ENCODE data around the gene CYFIP2.

CYFIP2 gene

GRCh38 chr5:157288405-157289163 lies 22.7 kb downstream of the CYFIP2 start:
- no peak for DNase-seq (ENCODE audit: low read depth)

GRCh38 chr5:157289164-157289819 lies 23.4 kb downstream of the CYFIP2 start:
- DNase-seq (ENCODE audit: low read depth), result no peak

GRCh38 chr5:157290156-157290980 lies 24.4 kb downstream of the CYFIP2 start:
- DNase-seq (ENCODE audit: low read depth), result no peak

DNA sequence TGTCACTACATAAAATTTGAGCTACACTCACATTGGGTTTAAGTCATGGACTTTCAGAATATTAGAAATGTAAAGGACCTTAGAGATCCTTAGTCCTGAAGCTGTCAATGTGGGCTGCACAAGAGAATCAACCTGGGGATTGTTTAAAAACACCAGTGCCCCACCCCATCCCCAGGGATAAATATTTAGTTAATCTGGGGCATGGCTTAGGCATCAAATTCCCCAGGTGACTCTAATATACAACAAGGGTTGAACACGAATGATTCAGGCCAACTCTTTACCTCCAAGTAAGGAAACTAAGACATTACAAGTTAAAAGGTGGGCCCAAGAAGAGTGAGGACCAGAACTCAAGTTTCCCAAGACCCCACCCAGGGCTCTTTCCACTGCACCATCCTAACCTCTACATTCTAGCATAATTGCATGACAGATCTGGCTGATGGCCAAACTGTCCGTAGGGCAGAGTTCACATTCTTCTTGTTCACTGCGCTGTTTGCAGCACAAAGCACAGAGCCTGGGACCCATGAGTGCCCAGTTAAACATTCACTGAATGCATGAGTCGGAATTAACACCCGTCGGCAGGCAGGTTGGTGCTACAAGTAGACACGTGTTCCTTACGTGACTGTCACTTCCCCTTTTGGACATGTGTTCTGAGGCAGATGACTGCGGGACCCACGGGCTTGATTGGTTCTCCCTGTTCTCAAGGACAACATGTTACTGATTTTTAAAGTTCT lies 25.2 kb downstream of the CYFIP2 start:
- no peak for DNase-seq (ENCODE audit: low read depth)

DNA sequence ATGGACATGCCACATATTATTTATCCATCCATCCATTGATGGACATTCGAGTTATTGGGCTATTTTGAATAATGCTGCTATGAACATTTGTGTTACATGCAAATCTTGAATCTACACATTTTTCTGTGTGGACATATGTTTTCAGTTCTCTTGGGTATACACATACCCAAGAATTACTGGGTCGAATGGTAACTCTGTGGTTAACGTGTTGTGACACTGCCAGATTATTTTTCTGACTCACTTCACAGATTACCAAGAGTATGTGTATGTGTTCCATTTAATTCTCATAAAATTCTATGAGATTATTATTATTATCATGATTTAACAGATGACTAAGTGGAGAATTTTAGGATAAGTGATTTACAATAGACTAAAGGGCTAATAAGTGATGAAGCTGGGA lies 26.7 kb downstream of the CYFIP2 start:
- no peak for DNase-seq (ENCODE audit: low read depth)

GRCh38 chr5:157294407-157295091 lies 28.6 kb downstream of the CYFIP2 start:
- no peak for DNase-seq (ENCODE audit: low read depth)

GRCh38 chr5:157295247-157295646 lies 29.3 kb downstream of the CYFIP2 start:
- DNase-seq (ENCODE audit: low read depth), result no peak

- DNase-seq (ENCODE audit: low read depth), result no peak
Observed at GRCh38 chr5:157300564-157300963, 34.6 kb downstream of the CYFIP2 start.

DNA sequence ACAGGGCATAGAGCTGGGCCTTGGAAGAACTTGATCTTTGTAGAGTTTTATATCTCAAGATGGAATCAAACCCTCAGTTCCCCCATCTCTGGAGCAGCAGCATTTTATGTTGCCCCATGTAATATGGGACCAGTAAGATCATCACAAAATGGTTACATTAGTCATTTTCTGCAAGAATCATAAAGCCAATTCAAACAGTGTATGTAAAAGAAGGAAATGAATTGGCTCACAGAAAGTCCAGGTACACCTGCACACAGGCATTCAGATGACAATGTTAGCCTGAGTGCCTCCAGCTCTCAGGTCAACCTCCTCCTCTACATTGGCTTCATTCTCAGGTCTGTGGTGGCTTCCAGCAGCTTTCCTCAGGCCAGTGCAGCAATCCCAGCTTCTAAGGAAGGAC lies 35.1 kb downstream of the CYFIP2 start:
- DNase-seq (ENCODE audit: low read depth), result no peak

- no peak for DNase-seq (ENCODE audit: low read depth)
Observed at GRCh38 chr5:157303023-157303422, 37.1 kb downstream of the CYFIP2 start.

DNA sequence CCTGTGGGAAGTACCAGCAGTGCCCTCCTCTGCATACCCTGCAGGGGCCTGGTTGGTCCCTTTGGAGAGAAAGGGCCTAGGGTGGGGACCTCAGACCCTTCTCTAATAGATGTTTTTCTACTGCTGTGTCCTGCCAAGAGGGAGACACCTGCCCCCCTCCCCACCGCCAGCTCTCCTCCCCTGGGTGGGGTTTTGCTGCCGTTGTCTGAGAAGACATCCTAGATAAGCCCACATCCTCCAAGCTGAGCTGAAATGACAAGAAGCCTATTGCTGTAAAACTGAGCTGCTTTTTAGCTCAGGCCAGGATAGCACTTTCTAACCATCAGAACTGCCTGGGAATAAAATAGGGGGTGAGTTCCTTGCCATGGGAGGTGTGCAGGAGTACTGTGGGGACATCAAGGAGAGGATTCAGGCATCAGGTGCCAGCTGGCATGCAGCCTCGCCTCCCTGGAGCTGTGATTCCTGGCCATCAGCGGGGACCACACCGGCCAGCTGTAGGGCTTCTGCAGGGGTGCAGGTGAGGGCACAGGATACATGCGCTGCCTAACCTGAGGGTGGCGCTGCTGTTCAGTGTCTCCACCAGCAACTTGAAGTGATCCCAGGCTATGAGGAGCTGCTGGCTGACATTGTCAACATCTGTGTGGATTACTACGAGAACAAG lies 37.9 kb downstream of the CYFIP2 start:
- DNase-seq (ENCODE audit: low read depth), result no peak

DNA sequence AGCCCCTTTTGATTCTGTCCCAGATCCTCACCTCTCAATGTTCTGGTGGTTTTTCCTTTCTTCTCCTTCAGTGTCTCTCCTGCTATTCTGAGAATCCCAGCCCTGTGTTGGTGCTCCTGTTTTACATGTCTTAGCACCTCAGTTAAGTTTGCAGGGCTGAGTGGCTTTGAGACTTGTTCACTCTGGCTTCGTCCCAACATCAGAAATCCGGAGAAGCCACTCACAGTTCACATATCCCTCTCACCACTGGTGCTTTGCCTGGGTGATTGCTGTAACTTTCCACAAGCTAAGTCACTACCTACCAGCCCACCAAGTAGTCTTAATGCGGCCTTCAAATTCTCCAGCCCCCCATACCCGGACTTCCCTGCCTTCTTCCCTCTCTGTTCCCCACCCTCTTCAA lies 40.2 kb downstream of the CYFIP2 start:
- DNase-seq (ENCODE audit: low read depth), result no peak

GRCh38 chr5:157306692-157307471 lies 41.0 kb downstream of the CYFIP2 start:
- DNase-seq (ENCODE audit: low read depth), result no peak

GRCh38 chr5:157308836-157309465 lies 43.0 kb downstream of the CYFIP2 start:
- DNase-seq (ENCODE audit: low read depth), result no peak

GRCh38 chr5:157309796-157310195 lies 43.9 kb downstream of the CYFIP2 start:
- DNase-seq (ENCODE audit: low read depth), result no peak

DNA sequence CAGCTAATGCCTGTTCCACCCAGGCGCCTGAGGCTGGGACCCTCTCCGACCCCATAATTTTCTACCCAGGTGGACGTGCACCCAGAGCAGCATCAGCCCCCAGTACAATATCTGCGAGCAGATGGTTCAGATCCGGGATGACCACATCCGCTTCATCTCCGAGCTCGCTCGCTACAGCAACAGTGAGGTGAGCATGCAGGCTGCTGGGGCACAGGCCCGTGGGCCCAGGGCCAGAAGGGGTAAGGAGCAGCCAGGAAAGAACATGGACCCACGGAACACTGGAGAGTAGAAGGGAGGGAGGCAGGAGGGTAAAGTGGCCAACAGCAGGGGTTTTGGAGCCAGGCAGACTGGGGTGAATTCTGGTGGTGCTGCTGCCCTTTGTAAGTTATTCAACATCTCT lies 45.7 kb downstream of the CYFIP2 start:
- no peak for DNase-seq (ENCODE audit: low read depth)

DNA sequence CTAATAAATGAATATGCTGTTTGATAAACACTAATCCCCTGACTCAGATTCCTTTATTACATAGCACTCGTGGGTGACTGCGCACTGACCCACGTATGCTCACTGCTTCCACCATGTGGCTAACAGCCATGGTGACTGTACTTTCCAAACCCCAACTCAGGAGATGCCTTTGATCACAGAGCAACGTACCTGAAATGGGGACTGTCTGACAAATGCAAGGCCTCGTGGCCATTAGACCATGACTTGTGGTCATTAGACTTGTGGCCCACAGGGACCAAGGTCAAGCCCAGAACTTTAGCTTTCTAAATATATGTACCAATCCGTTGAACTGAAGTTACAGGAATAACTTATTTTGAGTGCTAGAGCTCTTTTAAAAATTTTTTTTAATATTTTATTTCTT lies 46.6 kb downstream of the CYFIP2 start:
- DNase-seq (ENCODE audit: low read depth), result no peak

DNA sequence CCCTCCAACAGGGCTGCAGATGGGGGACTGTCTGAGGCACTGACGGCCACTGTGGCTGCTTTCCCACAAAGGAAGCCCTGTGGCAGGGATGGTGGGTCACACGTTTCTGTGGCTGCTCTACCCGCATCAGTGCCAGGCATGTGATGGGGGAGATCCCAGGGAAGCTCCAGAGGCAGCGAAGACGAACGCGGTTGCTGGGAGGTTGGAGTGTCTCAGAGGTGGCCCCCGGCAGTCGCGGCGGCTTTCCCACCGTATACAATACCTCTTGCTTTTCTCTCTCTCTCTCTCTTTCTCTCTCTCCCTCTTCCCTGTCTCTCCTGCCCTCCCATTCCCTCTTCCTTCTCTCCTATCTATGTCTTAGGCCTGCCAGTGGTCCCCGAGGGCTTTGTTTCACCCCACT lies 56.7 kb downstream of the CYFIP2 start:
- DNase-seq (ENCODE audit: low read depth), result no peak

DNA sequence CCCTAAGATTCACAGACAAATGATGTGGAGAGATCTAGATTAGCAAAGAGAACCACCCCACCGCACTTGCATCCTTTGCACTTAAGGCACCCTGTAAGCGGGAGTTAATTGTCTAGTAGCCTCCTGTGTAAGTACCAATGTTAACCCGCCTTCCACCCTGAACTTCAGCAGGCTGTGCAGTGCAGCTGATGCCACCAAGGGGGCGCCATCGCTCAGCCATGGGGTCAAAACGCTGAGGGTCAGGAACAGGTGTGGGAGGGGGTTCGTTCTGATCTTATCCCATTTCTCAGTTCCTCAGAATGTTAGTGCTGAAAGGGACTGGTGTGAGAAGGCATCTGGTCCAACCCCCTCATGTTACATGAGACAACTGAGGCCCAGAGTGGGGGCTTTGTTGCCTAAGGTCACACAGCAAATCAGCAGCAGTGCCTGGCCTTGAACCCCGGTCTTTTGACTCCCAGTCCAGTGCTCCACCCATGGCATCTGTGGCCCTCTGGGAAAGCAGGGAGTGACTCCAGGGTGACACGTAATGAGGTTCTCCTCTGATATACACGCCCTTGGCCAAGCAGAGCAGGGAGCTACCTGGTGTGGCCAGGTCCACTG lies 57.3 kb downstream of the CYFIP2 start:
- DNase-seq (ENCODE audit: low read depth), result no peak
